GM12872 (cell line): ENCODE results near the gene LAMC1.

Source experiments
- CTCF ChIP-seq: IDR thresholded peaks from 3 replicates; pipeline ENCODE4 v1.5.1; 2011; ENCODE audit warnings: low read depth, mild to moderate bottlenecking, low read length, moderate library complexity; ENCODE audit not compliant: insufficient read depth

LAMC1 gene

GRCh38 chr1:183090391-183091006 lies 67.3 kb downstream of the LAMC1 start:
- no peak for TF ChIP-seq CTCF

GRCh38 chr1:183091181-183091580 lies 68.0 kb downstream of the LAMC1 start:
- TF ChIP-seq CTCF, result no peak

GRCh38 chr1:183092350-183092749 lies 69.1 kb downstream of the LAMC1 start:
- TF ChIP-seq CTCF, result no peak

GRCh38 chr1:183093066-183093668 lies 69.9 kb downstream of the LAMC1 start:
- TF ChIP-seq CTCF, result no peak

- no peak for TF ChIP-seq CTCF
Measured at GRCh38 chr1:183093786-183094298, 70.6 kb downstream of the LAMC1 start.

- TF ChIP-seq CTCF, result no peak
Measured at GRCh38 chr1:183094351-183094750, 71.1 kb downstream of the LAMC1 start.

- TF ChIP-seq CTCF, result no peak
Measured at GRCh38 chr1:183096351-183096750, 73.1 kb downstream of the LAMC1 start.
